C1 segment of cervical spinal cord (tissue), 14 donors: ENCODE data around the gene ALX4.

Experiments
- DNase-seq, 14 donors: peaks; one replicate each; lab custom pipeline; 2025; lab: John Stamatoyannopoulos, UW

ALX4 gene

DNA sequence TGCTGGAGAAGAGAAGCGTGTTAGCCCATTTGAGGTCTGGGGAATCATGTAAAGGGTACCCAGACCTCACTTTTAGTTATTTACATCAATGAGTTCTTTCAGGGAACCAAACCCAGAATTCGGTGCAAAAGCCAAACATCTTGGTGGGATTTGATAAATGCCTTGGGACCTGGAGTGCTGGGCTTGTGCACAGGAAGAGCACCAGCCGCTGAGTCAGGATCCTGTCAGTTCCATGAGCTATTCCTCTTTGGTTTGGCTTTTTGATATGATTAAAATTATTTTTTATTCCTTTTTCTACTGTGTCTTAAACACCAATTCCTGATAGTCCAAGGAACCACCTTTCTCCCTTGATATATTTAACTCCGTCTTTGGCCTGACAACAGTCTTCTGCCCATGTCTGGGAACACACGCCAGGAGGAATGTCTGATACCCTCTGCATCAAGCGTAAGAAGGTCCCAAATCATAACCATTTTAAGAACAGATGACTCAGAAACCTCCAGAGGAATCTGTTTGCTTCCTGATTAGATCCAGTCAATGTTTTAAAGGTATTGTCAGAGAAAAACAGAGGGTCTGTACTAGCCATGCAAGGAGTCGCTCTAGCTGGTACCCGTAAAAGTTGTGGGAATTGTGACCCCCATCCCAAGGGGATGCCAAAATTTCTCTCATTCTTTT, 65.2 kb downstream of the ALX4 start:
- DNase-seq: no peak

DNA sequence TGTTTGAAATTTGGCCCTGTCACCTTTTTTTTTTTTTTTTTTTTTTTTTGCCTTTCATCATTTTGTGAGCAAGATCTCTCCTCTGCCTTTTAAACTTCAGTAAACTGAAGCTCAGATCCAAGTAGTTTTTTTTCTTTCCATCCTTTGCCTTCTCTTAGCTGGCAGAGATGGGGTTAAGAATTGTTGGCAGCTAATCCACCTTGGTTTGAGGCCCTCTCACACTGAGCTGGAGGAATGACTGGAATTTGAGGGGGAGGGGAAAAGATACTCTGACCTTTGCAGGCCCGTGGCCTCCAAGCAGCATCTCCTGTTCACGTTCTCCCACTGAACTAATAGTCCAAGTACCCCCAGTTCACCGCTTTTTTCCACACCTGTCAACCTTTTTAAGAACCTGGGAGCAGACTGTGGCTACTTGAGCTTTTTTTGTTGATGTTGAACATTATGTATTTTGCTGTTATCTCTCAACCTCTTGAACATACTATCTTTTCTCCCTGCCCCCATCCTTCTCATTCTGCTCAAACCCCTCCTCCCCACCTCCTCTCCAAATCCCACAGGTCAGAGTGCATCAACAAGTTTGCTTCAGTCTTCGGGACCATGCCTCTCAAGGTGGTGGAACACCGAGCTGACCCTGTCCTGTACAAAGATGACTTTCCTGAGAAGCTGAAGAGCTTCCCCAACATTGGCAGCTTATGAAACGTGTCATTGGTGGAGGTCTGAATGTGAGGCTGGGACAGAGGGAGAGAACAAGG, 66.2 kb downstream of the ALX4 start:
- DNase-seq: no peak

GRCh38 chr11:44243086-44243485, 66.9 kb downstream of the ALX4 start:
- no peak for DNase-seq

DNA sequence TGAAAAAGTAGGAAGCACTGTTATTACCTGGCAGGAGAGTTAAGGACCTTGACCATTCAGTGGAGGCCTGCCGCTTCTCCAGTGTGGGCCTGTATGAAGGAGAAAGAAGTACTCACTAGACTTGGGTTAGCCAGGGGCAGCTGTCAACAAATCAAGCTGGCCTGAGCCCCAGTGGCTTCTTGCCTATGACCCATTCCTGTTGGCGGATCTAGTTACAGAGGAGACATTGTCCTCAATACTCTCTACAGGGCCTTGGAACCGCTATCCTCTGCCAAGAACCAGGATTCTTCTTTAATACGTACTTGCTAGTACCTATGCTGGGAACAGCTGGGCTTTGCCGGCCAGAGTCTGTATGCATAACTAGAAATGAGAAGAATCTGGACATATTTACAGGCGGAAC, 68.1 kb downstream of the ALX4 start:
- DNase-seq: peak in 6 of 14 donors; percentile 2 to 60 (median 16)

DNA sequence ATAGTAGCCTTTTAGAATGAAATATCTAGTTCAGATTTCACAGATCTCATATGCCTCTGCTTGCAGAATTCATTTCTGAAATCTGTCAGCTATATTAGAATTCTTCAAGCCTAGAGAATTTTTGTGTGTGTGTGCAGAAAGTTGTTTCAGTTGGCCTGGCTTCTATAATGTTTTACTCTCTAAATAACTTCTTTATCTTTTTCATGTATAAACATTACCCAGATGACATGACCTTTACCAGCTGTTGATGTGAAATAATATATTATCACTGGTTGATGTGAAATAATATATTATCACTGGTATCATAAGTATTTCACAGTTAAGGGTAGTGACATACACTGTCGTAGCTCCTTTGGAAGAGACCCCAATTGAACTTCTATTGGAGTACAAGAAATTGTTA, 72.8 kb downstream of the ALX4 start:
- DNase-seq: no peak

- DNase-seq: no peak
Observed at GRCh38 chr11:44236296-44236695, 73.6 kb downstream of the ALX4 start.

DNA sequence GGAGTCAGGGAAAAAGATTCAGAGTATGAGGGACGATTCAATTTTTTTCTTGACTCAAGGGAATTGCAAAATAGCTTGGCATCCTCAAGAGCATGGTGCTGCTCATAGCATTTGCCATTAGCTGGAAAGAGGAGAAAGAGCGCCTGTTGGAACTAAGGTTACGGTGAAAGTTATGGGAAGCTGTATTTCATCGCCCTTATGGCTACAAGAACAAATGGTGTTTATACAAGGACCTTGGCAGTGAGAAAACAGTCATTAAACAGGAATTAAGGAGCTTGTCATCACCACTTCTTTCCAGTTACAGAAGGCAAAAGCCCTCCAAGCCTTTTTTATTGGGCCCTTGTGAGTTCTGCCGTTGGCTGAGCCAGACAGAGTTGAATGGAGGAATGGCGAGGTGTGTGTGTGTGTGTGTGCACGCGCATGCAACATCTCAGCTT, 74.2 kb downstream of the ALX4 start:
- DNase-seq: peak in 1 of 14 donors; percentile 38

GRCh38 chr11:44229624-44230023, 80.3 kb downstream of the ALX4 start:
- DNase-seq: no peak

DNA sequence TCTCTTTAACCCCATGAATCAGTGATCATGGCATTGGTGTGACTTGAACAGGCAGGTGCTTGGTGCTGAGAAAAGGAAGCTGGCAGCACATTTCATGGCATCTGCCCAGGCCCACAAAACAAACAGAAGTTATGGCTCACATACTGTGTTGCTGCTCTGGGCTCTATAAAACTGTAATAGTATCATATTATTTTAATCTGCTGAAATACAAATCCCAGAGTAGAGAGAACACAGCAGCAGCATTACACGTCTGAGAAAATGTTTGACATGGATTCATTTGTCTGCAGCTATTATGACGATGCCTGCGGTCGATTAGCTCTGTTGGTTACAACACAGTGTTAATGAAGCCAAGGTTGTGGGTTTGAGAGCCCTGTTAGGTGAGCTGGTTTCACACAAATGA, 80.8 kb downstream of the ALX4 start:
- DNase-seq: no peak

DNA sequence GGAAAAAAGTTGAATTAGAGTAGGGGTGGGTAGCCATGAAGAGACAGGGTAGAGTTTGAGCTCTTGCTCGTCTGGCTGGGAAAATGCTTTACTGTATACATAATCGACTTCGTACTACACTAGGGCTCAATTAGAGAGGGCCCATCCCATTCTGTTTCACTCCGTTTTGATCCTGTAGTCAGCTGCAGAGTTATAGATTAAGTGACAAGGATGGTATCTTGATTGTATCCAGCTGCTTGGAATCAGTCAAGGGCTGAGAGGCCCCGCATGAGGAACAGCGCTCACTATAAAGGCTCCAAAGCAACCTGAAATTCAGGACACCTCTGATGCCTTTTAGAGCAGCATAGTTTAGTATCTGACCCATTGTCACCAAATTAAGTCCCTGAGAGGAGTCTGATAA, 81.6 kb downstream of the ALX4 start:
- DNase-seq: no peak

DNA sequence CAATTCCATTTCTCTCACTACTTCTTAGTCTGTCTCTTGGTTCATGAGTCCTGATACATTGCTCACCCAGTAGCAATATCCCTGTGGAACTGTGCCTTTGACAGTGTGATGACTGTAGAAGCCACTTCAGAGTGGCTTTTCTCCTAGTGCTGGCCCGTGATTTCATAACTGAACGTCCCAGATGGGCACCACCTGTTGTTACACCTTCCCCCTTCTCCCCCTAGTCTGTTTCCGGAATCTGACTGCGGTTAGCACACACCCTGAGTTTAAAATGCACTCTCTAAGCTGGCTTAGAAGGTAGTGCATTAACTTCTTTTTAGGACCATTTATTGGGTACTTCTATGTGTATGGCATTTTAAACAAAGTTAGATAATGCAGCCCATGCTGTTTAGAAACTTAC, 83.0 kb downstream of the ALX4 start:
- DNase-seq: no peak

DNA sequence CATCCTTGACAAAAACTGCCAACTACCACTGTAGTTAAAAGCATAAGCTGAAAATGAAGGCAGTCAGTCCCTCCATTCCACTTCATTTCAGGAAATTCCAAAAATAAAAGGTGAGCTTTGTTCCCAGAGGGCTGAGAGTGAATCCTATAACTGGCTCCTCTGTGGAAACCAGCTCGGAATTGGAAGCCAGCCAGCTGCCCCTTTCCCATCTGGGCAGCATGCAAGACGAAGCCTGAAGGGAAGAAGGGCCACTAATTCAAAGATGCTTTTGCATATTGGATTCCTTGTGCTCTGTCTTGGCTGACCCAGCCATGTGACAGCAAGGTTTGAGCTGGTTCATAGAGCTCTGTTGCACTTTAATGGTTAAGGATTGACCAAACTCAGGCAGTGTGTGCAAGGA, 83.4 kb downstream of the ALX4 start:
- DNase-seq: no peak

DNA sequence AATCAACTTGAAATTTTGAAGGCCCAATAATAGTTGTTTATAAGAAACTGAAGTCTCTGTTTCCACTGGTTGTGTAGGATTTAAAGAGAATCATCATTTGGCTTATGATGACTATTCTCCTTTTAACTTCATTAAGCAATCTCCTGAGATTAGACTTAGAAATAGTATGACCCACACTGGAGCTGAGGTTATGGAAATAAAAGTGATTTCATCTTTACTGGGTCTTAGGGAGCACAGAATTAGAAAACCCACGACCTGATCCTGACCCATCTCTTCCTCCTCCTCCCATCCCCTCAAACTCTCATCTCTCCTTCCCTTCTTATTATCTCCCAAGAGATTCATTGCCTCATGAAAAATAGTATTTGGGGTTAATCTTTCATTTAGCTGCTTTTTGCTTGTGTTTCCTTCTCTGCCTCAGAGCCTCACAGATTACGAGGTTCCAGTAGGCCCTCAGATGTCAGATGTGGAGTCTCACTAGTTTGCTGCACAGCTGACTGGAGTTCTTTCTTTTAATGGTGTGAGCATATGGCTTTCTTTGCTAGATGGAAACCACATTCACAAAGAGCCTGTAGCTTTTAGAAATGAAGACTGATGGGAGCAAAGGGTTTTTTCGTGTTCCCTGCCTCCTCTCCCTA, 85.0 kb downstream of the ALX4 start:
- no peak for DNase-seq

GRCh38 chr11:44223238-44223637, 86.7 kb downstream of the ALX4 start:
- DNase-seq: no peak

DNA sequence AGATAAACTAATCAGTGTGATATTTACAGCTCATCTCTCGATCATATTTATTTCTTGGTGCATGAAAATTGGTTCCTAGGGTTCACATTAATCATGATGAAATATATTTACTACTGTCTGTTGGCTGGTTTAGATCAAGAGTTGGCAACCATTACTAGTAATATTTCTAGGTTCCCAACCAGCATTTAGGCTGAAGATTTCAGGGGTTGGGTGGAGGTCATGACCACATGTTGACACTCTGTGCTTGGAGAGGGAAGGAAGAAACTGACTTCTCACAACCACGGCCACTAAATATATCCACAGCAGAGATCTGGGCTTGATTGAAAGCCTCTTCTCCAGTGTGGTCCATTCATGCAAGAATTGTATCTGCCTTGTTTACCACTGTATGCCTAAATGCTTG, 87.9 kb downstream of the ALX4 start:
- DNase-seq: no peak

DNA sequence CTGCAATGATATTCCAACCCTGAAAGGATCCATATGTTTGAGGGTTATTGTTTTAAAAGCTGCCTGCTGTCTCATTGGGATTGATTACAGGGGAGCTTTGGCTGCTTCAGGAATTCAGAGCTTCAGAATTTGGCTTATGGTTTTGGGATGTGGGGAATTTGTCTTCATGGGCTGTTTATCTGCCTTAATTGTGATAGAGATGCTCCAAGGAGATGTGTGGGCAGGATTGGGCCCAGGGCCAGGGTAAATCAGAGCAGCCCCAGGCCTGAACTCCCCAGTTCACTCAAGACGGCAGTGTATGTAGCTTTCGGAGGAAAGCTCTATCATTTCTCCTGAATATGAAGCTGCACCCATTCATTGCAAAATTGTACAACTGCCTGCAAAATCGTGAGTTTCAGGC, 88.5 kb downstream of the ALX4 start:
- no peak for DNase-seq

GRCh38 chr11:44219830-44220796, 89.8 kb downstream of the ALX4 start:
- no peak for DNase-seq

DNA sequence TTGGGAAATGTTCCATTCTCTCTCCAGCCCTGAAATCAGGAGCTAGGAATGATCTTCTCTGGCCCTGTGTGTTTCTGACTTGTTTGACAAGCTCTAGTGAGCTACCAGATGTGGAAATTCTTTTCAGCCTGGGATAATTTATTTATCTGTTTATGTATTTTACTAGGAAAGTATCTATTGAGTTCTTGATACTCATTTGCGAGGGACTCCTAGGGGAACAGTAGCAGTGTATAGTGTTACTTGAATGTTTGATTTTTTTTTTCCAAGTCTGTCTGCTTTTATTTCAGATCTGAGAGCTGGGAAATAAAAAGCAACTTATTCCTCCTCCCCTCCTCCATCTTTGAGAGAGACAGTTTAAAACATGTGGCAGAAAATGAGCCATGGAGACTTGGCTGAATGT, 92.5 kb downstream of the ALX4 start:
- DNase-seq: no peak

DNA sequence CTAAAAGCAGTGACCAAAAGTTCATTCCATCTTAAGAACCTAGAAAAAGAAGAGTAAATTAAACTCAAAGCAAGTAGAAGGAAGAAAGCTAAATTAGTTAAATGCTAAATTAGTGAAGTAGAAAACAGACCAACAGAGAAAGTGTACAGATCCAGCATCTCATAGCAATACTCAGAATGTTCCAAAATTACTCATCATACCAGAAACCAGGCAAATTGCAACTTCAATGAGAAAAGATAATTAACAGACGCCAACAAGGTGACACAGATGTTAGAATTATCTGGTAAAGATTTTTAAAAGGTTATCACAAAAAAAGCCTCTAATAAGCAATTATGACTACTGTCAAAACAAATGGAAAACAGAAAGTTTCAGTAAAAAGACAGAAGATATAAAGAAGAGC, 96.8 kb downstream of the ALX4 start:
- no peak for DNase-seq

GRCh38 chr11:44212128-44212527, 97.8 kb downstream of the ALX4 start:
- no peak for DNase-seq
